Vagina (tissue), 2 donors: ENCODE measurements around the gene MALRD1.

Experiments
- CTCF ChIP-seq, 3 experiments: fragments of 450-650 bp in 2 of 3; fragments of 200-600 bp in 1 of 3; sonication (generic) in 1 of 3; IDR thresholded peaks; one replicate each; pipeline ENCODE4 v1.5.1; 2017 to 2019; ENCODE audit warnings: antibody characterized with exemption in 3 of 3, mild to moderate bottlenecking in 2 of 3, moderate library complexity in 2 of 3
- POLR2A ChIP-seq, 2 donors: fragments of 450-650 bp; IDR thresholded peaks; one replicate each; pipeline ENCODE4 v1.6.1; 2017; ENCODE audit warnings: antibody characterized with exemption in 2 of 2, mild to moderate bottlenecking in 2 of 2, moderate library complexity in 2 of 2

- TF ChIP-seq CTCF (IDR thresholded peaks at IDR 0.05) (no peak), POLR2A (IDR thresholded peaks at IDR 0.05) (no peak)
Observed at GRCh38 chr10:19778996-19779395, 730.4 kb downstream of the MALRD1 start.
